Measurements from ENCODE around the gene SLC43A1. TPM values are rescaled to one million over a fixed set of nuclear protein-coding genes. Genes with fewer than 3 reads are reported as not detected.
A peak's percentile ranks its signal among the peaks of the same experiment; 100 is the strongest.

Gene SLC43A1
- total RNA-seq, 1 experiment from 2014 or later: 27.1 TPM

GRCh38 chr11:57499413-57499982, 16.0 kb downstream of the SLC43A1 start (continued):
- no peak for TF ChIP-seq ZNF219 (CRISPR knock-in tag; IDR thresholded peaks at IDR 0.05; ENCODE audit: borderline replicate concordance)
- TF ChIP-seq PREB (CRISPR knock-in tag; IDR thresholded peaks at IDR 0.05; ENCODE audit: borderline replicate concordance): no peak
- TF ChIP-seq ZNF121 (CRISPR knock-in tag; IDR thresholded peaks at IDR 0.05): peak; percentile 94
- TF ChIP-seq CBFB (CRISPR knock-in tag; IDR thresholded peaks at IDR 0.05; ENCODE audit: low read depth): no peak
- TF ChIP-seq AFF4 (CRISPR knock-in tag; IDR thresholded peaks at IDR 0.05; ENCODE audit: borderline replicate concordance): no peak

- peak overlapping the region; percentile 8; the same call in 1 of the 2 replicates for H3K4me3 Mint-ChIP-seq
- no peak overlapping the region for H3K27ac Mint-ChIP-seq
- H3K4me1 Mint-ChIP-seq: peaks cover 46% of the 10 kb centered on the region
- POLR2A ChIA-PET: interaction anchor here (1.1 kb wide), 1 partner anchor 100 kb away, joined by 4 read pairs; no protein-coding TSS in a partner anchor
- no peaks in the 10 kb centered on the region; the same call in 1 of the 2 replicates for H3K27me3 Mint-ChIP-seq (ENCODE audit: low read depth)
- CTCF ChIA-PET: interaction anchor here (1.2 kb wide), 1 partner anchor 16 kb away, joined by 3 read pairs; no protein-coding TSS in a partner anchor
- H3K9me3 Mint-ChIP-seq: no peaks in the 10 kb centered on the region
- DNase-seq (ENCODE audit: low spot score) (no peak), ATAC-seq (no peak)
- TF ChIP-seq RORB (CRISPR knock-in tag; IDR thresholded peaks at IDR 0.05) (no peak), ATF1 (CRISPR knock-in tag; IDR thresholded peaks at IDR 0.05) (no peak), OVOL2 (CRISPR knock-in tag; IDR thresholded peaks at IDR 0.05; ENCODE audit: borderline replicate concordance) (no peak), ZNF671 (CRISPR knock-in tag; IDR thresholded peaks at IDR 0.05) (no peak), TCF7 (CRISPR knock-in tag; IDR thresholded peaks at IDR 0.05; ENCODE audit: low read depth) (no peak), JAZF1 (CRISPR knock-in tag; IDR thresholded peaks at IDR 0.05) (no peak), CBFB (CRISPR knock-in tag; IDR thresholded peaks at IDR 0.05; ENCODE audit: low read depth) (no peak), NR2C2 (CRISPR knock-in tag; IDR thresholded peaks at IDR 0.05) (no peak), KAT7 (CRISPR knock-in tag; IDR thresholded peaks at IDR 0.05; ENCODE audit: borderline replicate concordance) (no peak), ZNF317 (CRISPR knock-in tag; IDR thresholded peaks at IDR 0.05; ENCODE audit: borderline replicate concordance, low read depth) (no peak), ZSCAN18 (CRISPR knock-in tag; IDR thresholded peaks at IDR 0.05) (no peak), MLX (CRISPR knock-in tag; IDR thresholded peaks at IDR 0.05) (no peak), SOX15 (CRISPR knock-in tag; IDR thresholded peaks at IDR 0.05) (no peak), TP53 (CRISPR knock-in tag; IDR thresholded peaks at IDR 0.05) (no peak), JUN (CRISPR knock-in tag; IDR thresholded peaks at IDR 0.05) (no peak)
- H3K36me3 Mint-ChIP-seq: peaks cover 15% of the 10 kb centered on the region
Measured at GRCh38 chr11:57498540-57498939, 17.0 kb downstream of the SLC43A1 start.
